HG02678 (cell line): ENCODE measurements around the gene FNBP1.
"Not testable (repeated sequence)": the region's sequence is repeated elsewhere in the genome, so short reads cannot be mapped to it uniquely, and the experiment has no call there.

Experiments used
- ATAC-seq: cut with Tn5 transposase; IDR thresholded peaks from one replicate; pipeline ENCODE4 v1.9.1; 2021; ENCODE audit warnings: mild to moderate bottlenecking, moderate library complexity; ENCODE audit not compliant: unreplicated experiment

FNBP1 gene

DNA sequence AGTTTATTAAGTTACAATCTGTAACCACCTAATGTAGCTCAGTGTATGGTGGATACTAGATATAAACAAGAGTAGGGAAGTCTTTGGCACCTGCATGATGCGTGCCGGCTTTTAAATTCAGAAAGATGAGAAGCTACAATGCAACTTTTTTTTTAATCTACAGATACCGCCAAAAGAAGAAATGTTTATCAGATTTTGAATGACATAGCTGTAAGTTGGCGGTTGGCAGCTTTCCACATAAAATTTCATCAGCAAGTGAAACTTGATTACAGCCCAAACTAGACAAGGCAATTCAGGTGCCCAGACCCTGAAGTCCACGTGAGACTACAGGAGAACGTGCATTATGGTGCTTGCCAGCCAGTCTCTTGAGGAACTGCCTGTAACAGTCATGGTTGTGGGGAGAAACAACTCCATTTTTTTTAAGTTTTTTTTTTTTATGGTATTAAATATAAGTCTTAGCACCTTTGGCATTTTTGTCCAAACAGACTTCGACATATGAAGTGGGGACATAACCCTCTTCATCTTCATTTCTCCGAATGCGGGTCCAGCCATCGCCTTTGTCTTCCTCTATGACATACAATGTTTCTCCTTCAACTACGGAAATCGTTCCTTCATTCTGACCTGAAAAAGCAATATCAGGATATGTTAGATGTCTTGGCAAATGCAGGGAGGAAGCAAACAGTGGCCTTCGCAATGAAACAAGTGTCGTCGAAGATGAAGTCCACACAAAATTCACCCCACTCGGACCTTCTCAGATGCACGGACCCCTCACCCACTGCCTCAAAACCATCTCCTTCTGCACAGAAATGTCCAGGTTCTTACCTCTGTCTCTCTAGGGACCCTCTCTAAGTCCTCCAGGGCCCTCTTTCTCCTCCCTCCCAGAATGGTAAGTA lies 147.4 kb downstream of the FNBP1 start:
- no peak for ATAC-seq

DNA sequence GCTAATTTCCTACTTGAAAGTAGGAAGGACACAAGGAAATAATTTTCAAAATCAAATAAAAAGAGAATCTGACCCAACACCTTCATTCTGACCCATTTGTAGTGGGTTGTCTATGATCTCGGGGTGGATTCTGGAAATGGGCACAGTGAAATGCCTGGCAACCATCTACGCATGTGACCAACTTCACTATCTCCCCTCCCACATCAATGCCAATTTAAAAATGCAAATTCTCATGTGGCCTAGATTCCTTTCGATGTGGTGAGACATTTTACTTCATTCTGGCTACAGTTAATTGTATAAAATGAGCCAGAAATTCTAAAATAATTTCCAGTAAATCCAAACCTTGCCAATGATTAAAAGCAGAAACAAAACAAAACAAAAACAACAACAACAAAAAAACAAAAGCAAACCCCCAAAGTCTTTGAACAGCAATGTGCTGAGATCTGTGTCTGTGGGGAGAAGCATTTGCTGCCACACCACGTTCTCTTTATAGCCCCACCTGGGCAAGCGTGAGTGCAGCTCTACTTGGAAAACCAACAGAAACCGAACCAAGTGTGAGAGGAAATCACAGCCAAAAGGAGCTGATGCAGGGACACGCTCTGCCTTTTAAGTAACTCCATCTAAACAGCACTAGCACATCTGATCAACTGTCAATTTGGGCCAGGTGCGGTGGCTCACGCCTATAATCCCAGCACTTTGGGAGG lies 148.7 kb downstream of the FNBP1 start:
- no peak for ATAC-seq

- ATAC-seq, result no peak
These were observed 151.4 kb downstream of the FNBP1 start for GRCh38 chr9:129891569-129891968.

DNA sequence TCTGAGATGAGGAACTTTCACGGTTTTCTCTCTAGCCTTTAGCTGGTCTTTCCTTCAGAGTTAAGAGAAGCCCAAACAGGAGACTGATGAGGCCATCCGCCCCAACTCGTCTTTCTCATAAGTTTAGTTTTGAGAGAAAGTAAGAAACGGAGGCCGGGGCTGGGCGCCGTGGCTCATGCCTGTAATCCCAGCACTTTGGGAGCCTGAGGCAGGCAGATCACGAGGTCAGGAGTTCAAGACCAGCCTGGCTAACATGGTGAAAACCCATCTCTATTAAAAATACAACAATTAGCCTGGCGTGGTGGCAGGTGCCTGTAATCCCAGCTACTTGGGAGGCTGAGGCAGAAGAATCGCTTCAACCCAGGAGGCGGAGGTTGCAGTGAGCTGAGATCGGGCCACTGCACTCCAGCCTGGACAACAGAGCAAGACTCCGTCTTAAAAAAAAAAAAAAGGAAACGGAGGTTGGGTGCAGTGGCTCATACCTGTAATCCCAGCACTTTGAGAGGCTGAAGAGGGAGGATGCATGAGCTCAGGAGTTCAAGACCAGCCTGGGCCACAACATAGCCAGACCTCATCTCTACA lies 152.2 kb downstream of the FNBP1 start:
- not testable (repeated sequence) for ATAC-seq

DNA sequence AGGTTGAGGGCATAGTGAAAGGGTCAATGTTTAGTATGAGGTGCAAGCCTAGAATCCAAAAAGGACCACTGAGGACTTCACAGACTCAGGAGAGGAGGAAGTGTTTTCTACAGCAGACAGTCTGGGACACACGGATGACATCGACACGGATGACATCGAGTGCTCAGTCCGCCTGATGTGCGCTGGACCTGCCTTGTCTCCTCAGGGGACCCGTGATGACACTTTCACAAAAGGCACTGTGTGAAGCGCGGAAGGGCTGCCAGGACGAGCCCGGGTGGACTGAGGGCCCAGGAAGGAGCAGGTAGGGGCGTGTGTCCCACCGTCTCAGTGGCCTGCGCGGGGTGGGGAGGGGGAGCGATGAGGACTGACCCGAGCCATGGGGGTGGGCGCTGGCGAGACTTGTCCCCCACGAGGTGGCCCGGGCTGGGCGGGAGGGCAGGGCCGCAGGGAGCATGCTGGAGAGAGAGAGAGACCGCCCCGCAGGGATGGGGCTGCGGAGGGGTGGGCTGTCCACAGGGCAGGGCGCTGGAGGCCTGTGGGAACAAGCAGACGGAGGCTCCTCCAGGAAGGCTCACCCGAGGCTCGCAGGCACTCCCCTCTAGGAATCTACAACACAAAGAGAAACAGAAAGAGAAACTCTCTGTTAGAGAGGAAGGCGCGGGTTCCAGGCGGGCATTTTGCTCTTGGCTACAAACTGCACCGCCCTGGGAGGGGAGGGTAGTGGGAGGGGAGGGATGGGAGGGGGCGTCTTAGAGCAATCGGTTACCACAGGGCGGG lies 152.9 kb downstream of the FNBP1 start:
- ATAC-seq, result no peak

GRCh38 chr9:129889122-129889940 lies 153.7 kb downstream of the FNBP1 start:
- no peak for ATAC-seq

DNA sequence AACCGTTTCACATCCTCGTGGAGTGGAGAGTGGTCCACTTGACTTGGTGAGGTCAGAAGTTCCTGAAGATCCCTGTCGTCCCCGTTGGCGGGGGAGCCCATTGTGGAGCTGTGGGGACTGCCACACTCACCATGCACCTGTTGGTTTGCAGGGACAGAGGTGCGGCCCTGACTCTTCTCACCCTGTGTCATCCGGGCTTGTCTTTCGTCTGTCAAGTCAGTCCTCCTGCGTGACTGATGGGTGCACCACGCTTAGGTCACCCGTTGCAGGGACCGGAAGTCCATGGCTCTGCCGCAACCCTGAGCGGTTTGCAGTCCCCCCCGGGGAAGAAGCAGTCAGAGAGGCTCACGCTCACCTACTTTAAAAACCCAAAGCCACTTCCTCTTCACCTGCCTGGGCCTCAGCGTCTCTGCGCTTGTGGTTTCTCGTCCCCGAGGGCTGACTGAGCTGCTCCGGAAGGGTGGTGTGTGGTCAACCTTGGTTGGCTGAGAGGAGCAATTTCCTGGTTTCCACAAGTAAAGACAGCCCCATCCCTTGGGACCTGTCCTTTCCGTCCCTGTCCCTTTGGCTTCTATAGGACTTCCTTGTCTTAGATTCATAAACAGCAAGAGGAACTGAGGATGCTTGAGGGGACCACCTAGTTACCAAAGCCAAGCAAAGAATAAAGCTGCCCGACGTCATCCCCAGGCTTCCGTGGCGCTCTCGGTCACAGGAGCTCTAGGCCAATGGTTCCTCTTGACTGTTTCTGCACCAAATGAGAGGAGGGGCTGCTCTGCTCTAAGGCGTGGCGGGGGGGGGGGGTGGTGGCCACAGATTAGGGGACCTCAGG lies 154.5 kb downstream of the FNBP1 start:
- ATAC-seq, result peak; percentile 60

DNA sequence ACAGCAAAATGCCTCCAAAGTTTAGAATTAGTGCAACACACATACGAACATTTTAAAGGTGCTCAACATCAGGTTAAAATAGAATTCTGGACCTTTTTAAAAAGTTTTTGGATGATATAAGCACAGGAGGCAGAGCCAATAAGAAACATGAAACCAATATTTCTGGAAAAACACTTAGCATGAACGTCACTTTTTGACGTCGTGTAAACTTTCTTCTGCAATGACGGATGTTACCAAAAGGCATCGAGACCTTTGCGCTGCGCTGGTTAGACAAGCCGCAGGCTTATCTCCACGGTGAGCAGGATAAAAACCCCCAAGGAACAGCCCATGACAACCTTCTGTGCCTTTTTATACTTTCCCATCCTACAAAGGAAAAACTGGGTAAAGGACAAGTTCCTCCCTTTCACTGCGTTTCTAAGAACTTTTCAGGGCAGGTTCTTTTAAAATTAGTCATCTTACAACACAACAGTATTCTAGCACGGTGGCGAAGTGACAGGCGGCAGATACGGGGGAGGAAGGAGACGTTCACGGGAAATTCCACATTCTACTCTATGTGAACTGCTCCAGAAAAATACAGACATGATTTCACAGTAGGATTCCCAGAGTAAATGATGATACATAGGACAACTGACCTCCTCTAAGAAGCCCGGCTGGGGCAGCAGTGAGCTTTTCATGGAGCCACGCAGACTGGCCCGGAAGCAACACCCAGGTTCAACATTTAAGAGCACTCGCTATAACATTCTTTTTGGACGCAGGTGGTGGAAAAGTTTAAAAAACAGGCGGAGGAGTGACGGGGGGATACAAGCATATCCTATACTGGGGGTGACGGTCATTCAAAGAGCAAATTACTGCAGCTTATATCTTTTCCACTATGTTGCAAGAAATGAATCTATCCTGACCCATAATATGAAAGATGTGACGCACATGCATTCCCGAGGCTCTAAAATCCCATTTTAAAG lies 155.4 kb downstream of the FNBP1 start:
- no peak for ATAC-seq

DNA sequence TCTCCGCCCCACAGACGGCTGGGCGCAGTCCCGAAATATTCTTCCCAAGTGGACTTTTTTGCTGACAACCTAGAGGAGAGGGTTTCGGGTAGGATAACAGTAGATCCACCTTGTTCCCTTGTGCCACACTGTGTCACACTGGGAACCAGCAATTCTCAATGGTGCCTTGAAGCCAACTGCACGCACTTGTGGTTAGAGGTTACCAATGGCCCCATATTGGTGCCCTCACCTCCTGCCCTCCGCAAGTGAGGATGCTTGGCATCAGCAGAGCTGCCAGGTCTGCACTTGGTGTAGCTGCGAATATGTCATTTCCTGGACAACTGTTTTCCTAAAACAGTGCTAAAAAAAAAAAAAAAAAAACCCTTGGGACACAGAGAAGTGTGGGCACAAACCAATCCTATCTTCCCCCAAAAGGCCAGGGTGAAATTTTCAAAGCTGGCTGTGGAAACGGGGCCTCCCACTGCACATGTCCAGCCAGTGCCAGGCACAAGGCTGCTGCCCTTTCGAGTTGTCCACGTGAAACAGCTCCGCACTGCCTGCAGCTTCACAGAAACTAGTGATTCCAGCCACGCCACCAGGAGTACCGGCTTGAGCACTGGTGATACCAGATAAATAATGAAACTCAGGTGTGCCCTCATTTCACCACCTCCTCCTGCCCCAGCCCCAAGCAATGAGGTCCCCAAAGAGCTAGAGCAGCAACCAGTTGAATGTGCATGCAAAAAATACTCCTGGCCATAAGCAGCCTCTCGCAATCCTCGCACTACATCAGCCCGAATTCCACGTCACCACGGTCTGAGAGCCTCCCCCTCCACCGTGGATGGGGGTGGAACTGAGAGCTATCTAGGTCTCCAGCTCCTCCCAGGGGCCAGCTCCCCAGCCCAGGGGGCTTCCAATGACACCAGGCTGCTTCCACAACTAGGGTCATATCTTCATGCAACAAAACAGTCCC lies 156.5 kb downstream of the FNBP1 start:
- no peak for ATAC-seq

GRCh38 chr9:129885670-129886106 lies 157.3 kb downstream of the FNBP1 start:
- peak; percentile 29 for ATAC-seq

- ATAC-seq, result no peak
These were observed 157.8 kb downstream of the FNBP1 start for GRCh38 chr9:129885018-129885669.

DNA sequence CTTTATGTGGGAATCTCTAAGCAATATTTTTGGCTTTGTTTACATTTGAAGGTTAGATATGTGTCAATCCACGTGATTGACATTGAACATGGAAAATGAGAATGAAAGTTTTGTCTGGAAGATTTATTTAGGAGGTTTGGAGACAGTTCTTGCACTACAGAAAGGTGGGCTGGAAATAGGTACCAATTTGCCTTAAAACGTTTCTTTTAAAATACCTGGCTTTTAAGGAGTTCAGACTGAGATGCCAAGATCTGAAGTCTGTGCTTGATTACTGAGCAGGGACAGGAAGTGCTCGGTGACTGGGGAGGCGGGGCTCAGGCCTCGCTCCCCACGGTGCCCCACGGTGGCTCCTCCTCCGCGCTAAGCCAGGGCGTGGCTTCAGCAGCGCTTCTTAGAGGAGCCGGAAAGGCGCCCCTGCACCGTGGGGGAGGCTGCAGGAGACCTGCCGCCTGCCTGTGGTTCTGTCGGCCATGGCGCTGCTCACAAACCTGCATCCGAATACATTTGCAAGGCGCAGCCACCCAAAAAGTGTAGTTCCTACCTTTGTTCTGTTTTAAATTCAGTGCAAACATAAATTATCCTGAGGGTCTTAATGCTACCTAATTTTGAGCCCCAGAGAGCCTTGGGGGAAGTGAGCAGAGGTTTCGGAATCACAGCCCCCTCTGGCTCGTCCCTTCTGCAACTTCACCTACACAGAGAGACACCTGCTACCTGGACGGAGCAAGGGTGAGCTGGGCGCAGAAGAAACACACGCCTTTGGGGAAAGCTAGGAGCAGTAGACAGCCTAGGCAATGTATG lies 158.6 kb downstream of the FNBP1 start:
- ATAC-seq, result peak; percentile 49

DNA sequence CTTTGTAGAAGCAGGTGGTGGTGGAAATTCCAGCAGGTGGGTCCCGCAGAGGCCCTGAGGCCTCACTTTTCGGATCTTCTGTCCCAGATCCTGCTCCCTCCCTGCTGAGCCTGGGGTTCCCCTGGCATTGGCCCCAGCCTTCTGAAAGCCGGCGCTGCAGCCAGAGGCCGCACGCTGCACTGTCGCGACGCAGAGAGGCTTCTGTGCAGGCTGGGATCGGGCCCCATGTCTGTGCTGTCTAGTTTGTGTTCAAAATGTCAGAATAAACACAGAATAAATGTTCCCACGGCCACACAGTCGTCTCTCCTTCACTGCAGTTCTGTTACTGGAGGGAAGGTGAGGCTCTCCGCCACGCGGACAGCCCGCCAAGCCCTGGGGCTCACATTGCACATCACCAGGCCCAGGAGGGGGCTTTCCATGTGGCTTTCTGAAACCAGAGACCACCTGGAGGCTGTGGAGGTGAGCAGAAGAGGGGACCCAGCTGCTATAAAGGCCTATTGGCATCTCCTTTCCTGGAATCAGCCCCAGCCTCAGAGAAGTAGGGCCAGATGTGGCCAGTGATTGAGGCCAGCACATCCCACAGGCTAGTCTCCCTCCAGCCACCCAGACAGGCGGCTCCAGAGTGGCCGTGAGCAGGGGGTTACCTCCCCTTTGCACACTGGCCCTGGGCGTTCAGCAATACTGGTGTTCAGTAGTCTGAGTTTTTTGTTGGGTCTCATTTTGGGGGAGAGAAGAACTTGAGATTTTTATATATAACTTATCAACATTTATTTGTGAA lies 161.3 kb downstream of the FNBP1 start:
- ATAC-seq, result no peak

DNA sequence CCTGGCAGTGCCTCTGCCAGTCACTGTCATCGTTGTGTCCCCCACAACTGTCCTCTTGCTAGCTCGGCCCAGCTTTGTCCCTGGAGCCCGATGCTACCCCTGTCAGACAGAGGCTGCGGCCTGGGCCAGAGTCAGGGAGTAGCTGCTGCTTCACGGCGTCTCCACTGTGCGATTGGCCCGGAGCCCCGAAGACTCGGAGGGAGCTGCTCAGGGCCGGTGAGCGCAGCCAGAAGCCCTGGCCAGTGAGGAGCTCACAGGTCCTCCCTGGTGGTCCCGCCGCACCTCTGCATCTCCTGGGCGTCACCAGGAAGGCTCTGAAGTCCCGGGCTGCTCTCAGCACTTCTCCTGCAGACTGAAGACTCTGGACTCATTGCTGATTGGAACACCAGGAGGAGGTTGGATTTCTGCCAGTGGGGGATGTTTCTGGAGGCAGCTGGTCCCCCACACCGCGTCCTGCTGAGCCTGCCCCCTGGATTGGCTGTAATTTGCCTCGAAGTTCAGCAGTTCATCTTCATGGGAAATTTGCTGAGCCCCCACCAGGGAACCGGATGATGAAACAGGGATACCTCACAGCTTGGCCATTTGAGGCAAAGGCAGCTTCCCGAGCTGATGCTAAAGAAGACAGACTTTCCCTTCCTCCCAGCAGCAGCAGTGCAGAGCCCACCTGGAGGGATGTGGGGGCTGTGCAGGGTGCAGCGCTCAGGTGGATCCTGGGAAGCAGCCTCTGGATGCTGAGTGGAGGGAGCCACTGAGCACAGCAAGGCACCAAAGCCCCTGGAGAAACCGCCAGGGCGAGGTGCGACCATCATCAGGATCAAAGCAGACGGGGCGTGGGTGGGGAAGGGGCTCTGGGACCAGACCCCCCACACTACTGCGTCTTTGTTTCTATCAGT lies 162.1 kb downstream of the FNBP1 start:
- ATAC-seq, result no peak
